B cell (primary cell): ENCODE data around the gene MESP2. TPM values are rescaled to one million over a fixed set of nuclear protein-coding genes. Genes with fewer than 3 reads are reported as not detected.

Experiments used
- ATAC-seq: fragments of 200-7000 bp; cut with Tn5 transposase; one replicate; pipeline ENCODE4 v1.10.0; 2021; ENCODE audit warnings: low read depth, mild to moderate bottlenecking, moderate number of reproducible peaks, moderate library complexity
- CTCF ChIA-PET: fragments of 350-600 bp; sonication (Branson Sonifier 250); formaldehyde crosslinking; loops from one replicate; lab custom pipeline; 2021; ENCODE audit warnings: antibody characterized with exemption, inconsistent platforms; lab: Charles Lee
- POLR2A ChIA-PET: fragments of 350-600 bp; sonication (Branson Sonifier 250); formaldehyde crosslinking; loops from one replicate; lab custom pipeline; 2021; ENCODE audit warnings: antibody characterized with exemption; lab: Charles Lee
- DNase-seq: peaks from one replicate; pipeline ENCODE4 v3.0.0; 2013
- H2AFZ ChIP-seq: 2 replicates; pipeline ENCODE4 v1.6.1; 2012; ENCODE audit warnings: mild to moderate bottlenecking, low read depth, low read length; ENCODE audit not compliant: insufficient read depth, poor library complexity, severe bottlenecking
- H3K27ac ChIP-seq, 2 donors: 1 replicate in 1 of 2; 2 replicates in 1 of 2; pipeline ENCODE4 v1.5.1; 2012 to 2013; ENCODE audit warnings: low read length in 2 of 2, mild to moderate bottlenecking in 2 of 2, moderate library complexity in 1 of 2
- H3K27me3 ChIP-seq, 4 experiments: fragments of 200-600 bp in 1 of 4; sonication (generic) in 1 of 4; replicated peaks in 1 of 4; 1 replicate in 2 of 4; 2 replicates in 2 of 4; pipeline versions ENCODE4 v1.6.1 to v1.7.0; 2013 to 2016; ENCODE audit warnings: low read length in 3 of 4, mild to moderate bottlenecking in 2 of 4, mixed read lengths in 1 of 4, moderate library complexity in 1 of 4; ENCODE audit not compliant: insufficient read depth in 4 of 4, control insufficient read depth in 3 of 4; ENCODE audit errors: control extremely low read depth in 1 of 4
- H3K36me3 ChIP-seq, 2 experiments: replicated peaks in 1 of 2; 1 replicate in 1 of 2; 2 replicates in 1 of 2; pipeline versions ENCODE4 v1.6.1 to v1.7.1; 2013; ENCODE audit warnings: low read length in 1 of 2; ENCODE audit not compliant: insufficient read depth in 2 of 2, control insufficient read depth in 1 of 2; ENCODE audit errors: control extremely low read depth in 1 of 2, extremely low read depth in 1 of 2
- H3K4me1 ChIP-seq, 2 donors: fragments of 200-600 bp in 1 of 2; sonication (generic) in 1 of 2; 1 replicate in 1 of 2; 2 replicates in 1 of 2; pipeline versions ENCODE4 v1.5.1 to v1.6.1; 2013 to 2017; ENCODE audit warnings: low read length in 2 of 2; ENCODE audit not compliant: control insufficient read depth in 2 of 2, insufficient read depth in 2 of 2
- H3K4me2 ChIP-seq: replicated peaks from 2 replicates; pipeline ENCODE3; 2012; ENCODE audit warnings: mild to moderate bottlenecking, low read depth, low read length; ENCODE audit not compliant: poor library complexity, severe bottlenecking
- H3K4me3 ChIP-seq, 5 experiments: fragments of 200-600 bp in 1 of 5; sonication (generic) in 1 of 5; 1 replicate in 3 of 5; 2 replicates in 2 of 5; pipeline versions ENCODE4 v1.5.1 to v1.7.0; 2011 to 2016; ENCODE audit warnings: low read length in 4 of 5, mild to moderate bottlenecking in 4 of 5, low read depth in 2 of 5, control low read depth in 1 of 5, moderate library complexity in 1 of 5; ENCODE audit not compliant: insufficient read depth in 1 of 5; ENCODE audit errors: control extremely low read depth in 1 of 5, extremely low read depth in 1 of 5
- H3K79me2 ChIP-seq: fragments of 200-600 bp; sonication (generic); one replicate; pipeline ENCODE4 v1.6.0; 2016; ENCODE audit warnings: low read length; ENCODE audit not compliant: control insufficient read depth, insufficient read depth
- H3K9ac ChIP-seq: fragments of 200-600 bp; sonication (generic); 2 replicates; pipeline ENCODE4 v1.6.1; 2017; ENCODE audit warnings: mild to moderate bottlenecking, low read length, moderate library complexity
- H3K9me3 ChIP-seq, 3 donors: one replicate each; pipeline versions ENCODE4 v1.6.1 to v1.7.1; 2013; ENCODE audit warnings: low read length in 2 of 3; ENCODE audit not compliant: control insufficient read depth in 2 of 3, insufficient read depth in 1 of 3; ENCODE audit errors: control extremely low read depth in 1 of 3
- H4K20me1 ChIP-seq: 2 replicates; pipeline ENCODE4 v1.6.0; 2012; ENCODE audit warnings: mild to moderate bottlenecking, low read length; ENCODE audit not compliant: insufficient read depth, control insufficient read depth, poor library complexity, severe bottlenecking
- H3K27ac Mint-ChIP-seq: one replicate; pipeline ENCODE4 v1.8.0; 2021; ENCODE audit warnings: mixed read lengths
- H3K27me3 Mint-ChIP-seq: one replicate; pipeline ENCODE4 v1.8.0; 2021; ENCODE audit warnings: mixed read lengths
- H3K4me1 Mint-ChIP-seq: one replicate; pipeline ENCODE4 v1.8.0; 2021; ENCODE audit warnings: mixed read lengths
- H3K4me3 Mint-ChIP-seq: one replicate; pipeline ENCODE4 v1.8.0; 2021; ENCODE audit warnings: mixed read lengths
- H3K9me3 Mint-ChIP-seq: one replicate; pipeline ENCODE4 v1.8.0; 2022; ENCODE audit warnings: mixed read lengths; ENCODE audit not compliant: insufficient read depth
- CTCF ChIP-seq: fragments of 200-600 bp; IDR thresholded peaks from one replicate; pipeline ENCODE4 v1.8.0; 2022; ENCODE audit warnings: antibody characterized with exemption, mild to moderate bottlenecking
- EZH2 ChIP-seq: IDR thresholded peaks from 2 replicates; pipeline ENCODE4 v1.6.1; 2012; ENCODE audit warnings: borderline replicate concordance, low read depth, mild to moderate bottlenecking, moderate library complexity, low read length; ENCODE audit not compliant: insufficient read depth, poor library complexity, severe bottlenecking
- WGBS: methylation state at CpG from one replicate; pipeline ENCODE4 v1.1.5; 2013; ENCODE audit warnings: missing lambda C conversion rate; ENCODE audit not compliant: insufficient coverage; 5-methylcytosine and 5-hydroxymethylcytosine counted together
- intact Hi-C: fragments of 100-400 bp; cut with micrococcal nuclease; formaldehyde crosslinking; loops from one replicate; pipeline ENCODE4 v1.10.0; 2022
- polyA plus RNA-seq: library from polyadenylated mRNA; depleted of rRNA; stranded (reverse); fragments of >200 nt; gene quantifications from 2 replicates; pipeline ENCODE4 v1.2.3, GENCODE V29; 2012
- total RNA-seq, 2 donors: library from RNA; stranded (reverse); fragments of 120-200 nt in 1 of 2; gene quantifications; 1 replicate in 1 of 2; 2 replicates in 1 of 2; pipeline versions ENCODE4 v1.2.3 to v1.2.4, GENCODE V29; 2013 to 2022

MESP2 gene
- total and polyA plus RNA-seq, 2 donors (not counting 1 experiment from before 2014, with no cell fraction given) = not detected

GRCh38 chr15:89754361-89755154, 21.6 kb upstream of the MESP2 start:
- Mint-ChIP-seq H3K9me3 (no peaks in the 10 kb centered on the region), H3K27me3 (peaks cover 13% of the 10 kb centered on the region), H3K4me3 (no peak overlapping the region), H3K27ac (no peak overlapping the region), H3K4me1 (peaks cover 4% of the 10 kb centered on the region)
- ChIA-PET POLR2A (no interaction called here), CTCF (interaction anchor here (0.7 to 4.2 kb wide), 4 partner anchors 7 to 317 kb away, joined by 3 to 27 read pairs (median 7); no protein-coding TSS in a partner anchor)
- Histone ChIP-seq H2AFZ (no peak overlapping the region), H3K4me3 (no peak overlapping the region), H3K9ac (no peak overlapping the region), H3K36me3 (no peaks in the 10 kb centered on the region), H3K79me2 (no peaks in the 10 kb centered on the region), H3K4me1 (peaks cover 11 to 13% of the 10 kb centered on the region in 2 donors), H4K20me1 (no peaks in the 10 kb centered on the region), H3K27ac (no peak overlapping the region), H3K9me3 (no peaks in the 10 kb centered on the region), H3K4me2 (no peak overlapping the region), H3K27me3 (peaks cover 0 to 10% (median 3%) of the 10 kb centered on the region in 4 experiments)
- WGBS = 80% methylated on average over 4 of the region's 8 CpGs
- ATAC-seq = no peak
- TF ChIP-seq EZH2 (no peak), CTCF (no peak)
- no peak for DNase-seq
- intact Hi-C loops = no loop called here

- 100% methylated on average over 1 of the region's 4 CpGs for WGBS
- DNase-seq = no peak
- no peak overlapping the region for H3K27ac Mint-ChIP-seq
These were observed 20.4 kb upstream of the MESP2 start for GRCh38 chr15:89755701-89756100.

More at GRCh38 chr15:89755701-89756100, 20.4 kb upstream of the MESP2 start:
- Histone ChIP-seq H3K4me2 (no peak overlapping the region), H3K4me3 (no peak overlapping the region), H3K36me3 (no peaks in the 10 kb centered on the region), H3K9ac (no peak overlapping the region), H3K79me2 (no peaks in the 10 kb centered on the region), H4K20me1 (no peaks in the 10 kb centered on the region), H3K27me3 (peaks cover 0 to 4% (median 0%) of the 10 kb centered on the region in 4 experiments), H3K9me3 (no peaks in the 10 kb centered on the region), H2AFZ (no peak overlapping the region), H3K4me1 (peaks cover 5 to 9% of the 10 kb centered on the region in 2 donors), H3K27ac (no peak overlapping the region)
- intact Hi-C loops = no loop called here
- peaks cover 12% of the 10 kb centered on the region for H3K27me3 Mint-ChIP-seq
- POLR2A ChIA-PET = no interaction called here
- no peaks in the 10 kb centered on the region for H3K9me3 Mint-ChIP-seq
- ATAC-seq = no peak
- H3K4me3 Mint-ChIP-seq = no peak overlapping the region
- CTCF ChIA-PET = interaction anchor here (1.5 to 2.7 kb wide), 2 partner anchors 119 to 316 kb away, joined by 5 to 9 read pairs; no protein-coding TSS in a partner anchor
- TF ChIP-seq EZH2 (no peak), CTCF (no peak)
- H3K4me1 Mint-ChIP-seq = no peaks in the 10 kb centered on the region
